Gastrocnemius medialis (tissue), 4 donors: ENCODE results near the gene GPR161.

Experiments
- CTCF ChIP-seq, 5 experiments: fragments of 450-650 bp in 3 of 5; fragments of 200-600 bp in 2 of 5; sonication (generic) in 2 of 5; IDR thresholded peaks in 4 of 5; conservative IDR thresholded peaks in 1 of 5; 1 replicate in 4 of 5; 2 replicates in 1 of 5; pipeline ENCODE4 v1.5.1; 2016 to 2019; ENCODE audit warnings: antibody characterized with exemption in 5 of 5, mild to moderate bottlenecking in 3 of 5, moderate library complexity in 3 of 5
- POLR2A ChIP-seq, 2 donors: fragments of 450-650 bp; IDR thresholded peaks; one replicate each; pipeline ENCODE4 v1.6.1; 2017; ENCODE audit warnings: antibody characterized with exemption in 2 of 2, mild to moderate bottlenecking in 2 of 2, moderate library complexity in 2 of 2

GRCh38 chr1:168050880-168051279, 85.8 kb downstream of the GPR161 start:
- no peak for TF ChIP-seq POLR2A (IDR thresholded peaks at IDR 0.05)
- TF ChIP-seq CTCF (IDR thresholded peaks at IDR 0.05 in 4 of 5, conservative IDR thresholded peaks at IDR 0.05 in 1 of 5) = no peak
